ENCODE data around the gene PLEKHG1. TPM values are rescaled to one million over a fixed set of nuclear protein-coding genes. Genes with fewer than 3 reads are reported as not detected.

PLEKHG1 gene
- total RNA-seq, 1 experiment from 2014 or later = 2.7 TPM

DNA sequence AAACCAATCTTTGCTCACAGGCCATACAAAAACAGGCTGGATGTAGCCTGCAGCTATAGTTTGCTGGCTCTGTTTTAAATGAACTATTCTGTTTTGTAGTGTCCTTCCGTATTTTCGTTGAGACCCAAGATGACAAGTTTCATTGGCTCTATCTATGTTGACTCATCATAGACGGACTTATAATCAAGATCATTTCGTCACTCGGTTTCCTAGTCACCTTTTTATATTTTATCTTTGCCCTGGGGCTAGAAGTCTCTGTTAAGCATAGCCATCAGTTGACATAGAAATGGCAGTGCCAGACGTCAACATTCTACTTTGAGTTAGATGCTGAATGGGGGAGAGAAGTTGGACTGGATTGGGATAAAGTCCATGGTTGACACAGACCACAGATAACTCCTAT lies 4.8 kb downstream of the PLEKHG1 start:
- DNase-seq (ENCODE audit: low spot score) (no peak), ATAC-seq (no peak)
- no peak overlapping the region for H3K27ac Mint-ChIP-seq
- no peak overlapping the region for H3K4me3 Mint-ChIP-seq
- POLR2A ChIA-PET = no interaction called here
- peaks cover 43% of the 10 kb centered on the region for H3K27me3 Mint-ChIP-seq (ENCODE audit: low read depth)
- no peaks in the 10 kb centered on the region for H3K9me3 Mint-ChIP-seq
- TF ChIP-seq CBFB (CRISPR knock-in tag; IDR thresholded peaks at IDR 0.05; ENCODE audit: low read depth) (no peak), CREM (CRISPR knock-in tag; IDR thresholded peaks at IDR 0.05) (no peak), PRRX2 (CRISPR knock-in tag; IDR thresholded peaks at IDR 0.05) (no peak), TEAD4 (CRISPR knock-in tag; IDR thresholded peaks at IDR 0.05) (no peak)
- H3K4me1 Mint-ChIP-seq = peaks cover 18% of the 10 kb centered on the region
- CTCF ChIA-PET = no interaction called here
- no peaks in the 10 kb centered on the region for H3K36me3 Mint-ChIP-seq

DNA sequence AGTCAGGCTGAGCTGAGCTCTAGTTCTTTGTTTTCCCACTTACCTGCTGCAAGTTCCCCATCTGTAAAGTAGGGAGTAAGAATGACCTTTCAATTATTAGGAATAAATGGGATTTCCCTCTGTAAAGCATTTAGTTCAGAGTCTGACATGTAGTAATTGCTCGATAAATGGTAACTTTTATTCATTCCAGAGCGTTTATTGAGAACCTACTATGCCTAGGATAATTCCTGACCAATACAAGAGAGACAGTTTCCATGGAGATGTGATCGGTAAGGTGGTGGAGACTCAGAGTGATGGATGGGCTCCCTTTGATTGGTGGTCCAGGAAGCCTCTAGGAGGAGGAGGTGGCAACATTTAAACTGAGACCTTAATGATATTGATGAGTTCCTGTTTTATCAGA lies 5.6 kb downstream of the PLEKHG1 start:
- TF ChIP-seq, protein P1, sequence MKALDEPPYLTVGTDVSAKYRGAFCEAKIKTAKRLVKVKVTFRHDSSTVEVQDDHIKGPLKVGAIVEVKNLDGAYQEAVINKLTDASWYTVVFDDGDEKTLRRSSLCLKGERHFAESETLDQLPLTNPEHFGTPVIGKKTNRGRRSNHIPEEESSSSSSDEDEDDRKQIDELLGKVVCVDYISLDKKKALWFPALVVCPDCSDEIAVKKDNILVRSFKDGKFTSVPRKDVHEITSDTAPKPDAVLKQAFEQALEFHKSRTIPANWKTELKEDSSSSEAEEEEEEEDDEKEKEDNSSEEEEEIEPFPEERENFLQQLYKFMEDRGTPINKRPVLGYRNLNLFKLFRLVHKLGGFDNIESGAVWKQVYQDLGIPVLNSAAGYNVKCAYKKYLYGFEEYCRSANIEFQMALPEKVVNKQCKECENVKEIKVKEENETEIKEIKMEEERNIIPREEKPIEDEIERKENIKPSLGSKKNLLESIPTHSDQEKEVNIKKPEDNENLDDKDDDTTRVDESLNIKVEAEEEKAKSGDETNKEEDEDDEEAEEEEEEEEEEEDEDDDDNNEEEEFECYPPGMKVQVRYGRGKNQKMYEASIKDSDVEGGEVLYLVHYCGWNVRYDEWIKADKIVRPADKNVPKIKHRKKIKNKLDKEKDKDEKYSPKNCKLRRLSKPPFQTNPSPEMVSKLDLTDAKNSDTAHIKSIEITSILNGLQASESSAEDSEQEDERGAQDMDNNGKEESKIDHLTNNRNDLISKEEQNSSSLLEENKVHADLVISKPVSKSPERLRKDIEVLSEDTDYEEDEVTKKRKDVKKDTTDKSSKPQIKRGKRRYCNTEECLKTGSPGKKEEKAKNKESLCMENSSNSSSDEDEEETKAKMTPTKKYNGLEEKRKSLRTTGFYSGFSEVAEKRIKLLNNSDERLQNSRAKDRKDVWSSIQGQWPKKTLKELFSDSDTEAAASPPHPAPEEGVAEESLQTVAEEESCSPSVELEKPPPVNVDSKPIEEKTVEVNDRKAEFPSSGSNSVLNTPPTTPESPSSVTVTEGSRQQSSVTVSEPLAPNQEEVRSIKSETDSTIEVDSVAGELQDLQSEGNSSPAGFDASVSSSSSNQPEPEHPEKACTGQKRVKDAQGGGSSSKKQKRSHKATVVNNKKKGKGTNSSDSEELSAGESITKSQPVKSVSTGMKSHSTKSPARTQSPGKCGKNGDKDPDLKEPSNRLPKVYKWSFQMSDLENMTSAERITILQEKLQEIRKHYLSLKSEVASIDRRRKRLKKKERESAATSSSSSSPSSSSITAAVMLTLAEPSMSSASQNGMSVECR (CRISPR knock-in tag; IDR thresholded peaks at IDR 0.05; ENCODE audit: borderline replicate concordance) = no peak
- TF ChIP-seq JUN (CRISPR knock-in tag; IDR thresholded peaks at IDR 0.05) = no peak
- TF ChIP-seq, protein P2, sequence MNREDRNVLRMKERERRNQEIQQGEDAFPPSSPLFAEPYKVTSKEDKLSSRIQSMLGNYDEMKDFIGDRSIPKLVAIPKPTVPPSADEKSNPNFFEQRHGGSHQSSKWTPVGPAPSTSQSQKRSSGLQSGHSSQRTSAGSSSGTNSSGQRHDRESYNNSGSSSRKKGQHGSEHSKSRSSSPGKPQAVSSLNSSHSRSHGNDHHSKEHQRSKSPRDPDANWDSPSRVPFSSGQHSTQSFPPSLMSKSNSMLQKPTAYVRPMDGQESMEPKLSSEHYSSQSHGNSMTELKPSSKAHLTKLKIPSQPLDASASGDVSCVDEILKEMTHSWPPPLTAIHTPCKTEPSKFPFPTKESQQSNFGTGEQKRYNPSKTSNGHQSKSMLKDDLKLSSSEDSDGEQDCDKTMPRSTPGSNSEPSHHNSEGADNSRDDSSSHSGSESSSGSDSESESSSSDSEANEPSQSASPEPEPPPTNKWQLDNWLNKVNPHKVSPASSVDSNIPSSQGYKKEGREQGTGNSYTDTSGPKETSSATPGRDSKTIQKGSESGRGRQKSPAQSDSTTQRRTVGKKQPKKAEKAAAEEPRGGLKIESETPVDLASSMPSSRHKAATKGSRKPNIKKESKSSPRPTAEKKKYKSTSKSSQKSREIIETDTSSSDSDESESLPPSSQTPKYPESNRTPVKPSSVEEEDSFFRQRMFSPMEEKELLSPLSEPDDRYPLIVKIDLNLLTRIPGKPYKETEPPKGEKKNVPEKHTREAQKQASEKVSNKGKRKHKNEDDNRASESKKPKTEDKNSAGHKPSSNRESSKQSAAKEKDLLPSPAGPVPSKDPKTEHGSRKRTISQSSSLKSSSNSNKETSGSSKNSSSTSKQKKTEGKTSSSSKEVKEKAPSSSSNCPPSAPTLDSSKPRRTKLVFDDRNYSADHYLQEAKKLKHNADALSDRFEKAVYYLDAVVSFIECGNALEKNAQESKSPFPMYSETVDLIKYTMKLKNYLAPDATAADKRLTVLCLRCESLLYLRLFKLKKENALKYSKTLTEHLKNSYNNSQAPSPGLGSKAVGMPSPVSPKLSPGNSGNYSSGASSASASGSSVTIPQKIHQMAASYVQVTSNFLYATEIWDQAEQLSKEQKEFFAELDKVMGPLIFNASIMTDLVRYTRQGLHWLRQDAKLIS (CRISPR knock-in tag; IDR thresholded peaks at IDR 0.05; ENCODE audit: borderline replicate concordance) = no peak
- H3K9me3 Mint-ChIP-seq = no peaks in the 10 kb centered on the region
- DNase-seq (ENCODE audit: low spot score) (no peak), ATAC-seq (no peak)
- peaks cover 42% of the 10 kb centered on the region for H3K27me3 Mint-ChIP-seq (ENCODE audit: low read depth)
- ChIA-PET CTCF (no interaction called here), POLR2A (no interaction called here)
- no peaks in the 10 kb centered on the region for H3K36me3 Mint-ChIP-seq
- H3K4me1 Mint-ChIP-seq = peaks cover 18% of the 10 kb centered on the region
- H3K4me3 Mint-ChIP-seq = no peak overlapping the region
- H3K27ac Mint-ChIP-seq = no peak overlapping the region

DNA sequence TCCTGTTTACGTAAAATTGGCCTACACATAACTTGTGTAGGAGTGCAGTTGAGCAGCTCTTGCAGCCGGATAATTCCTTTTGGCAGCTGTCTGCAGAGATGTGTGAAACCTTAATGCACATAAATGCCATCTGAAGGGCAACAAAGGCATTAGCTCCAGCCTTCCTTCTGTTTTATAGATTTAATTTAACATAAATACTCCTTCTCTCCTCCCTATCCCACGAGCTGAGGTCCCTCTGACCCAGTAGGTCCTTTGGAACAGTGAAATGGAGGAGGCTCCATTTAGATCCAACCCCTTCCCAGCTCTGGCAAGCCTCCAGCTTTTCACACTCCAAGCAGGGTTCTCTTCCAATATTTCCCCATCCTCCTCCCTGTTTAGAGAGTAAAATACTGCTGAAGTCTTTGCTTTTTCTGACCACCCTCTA lies 6.5 kb downstream of the PLEKHG1 start:
- H3K27ac Mint-ChIP-seq = no peak overlapping the region
- no peak for TF ChIP-seq KAT7 (CRISPR knock-in tag; IDR thresholded peaks at IDR 0.05; ENCODE audit: borderline replicate concordance)
- TF ChIP-seq MYBL2 (CRISPR knock-in tag; IDR thresholded peaks at IDR 0.05) = no peak
- TF ChIP-seq ETV6 (CRISPR knock-in tag; IDR thresholded peaks at IDR 0.05) = no peak
- TF ChIP-seq ATF1 (CRISPR knock-in tag; IDR thresholded peaks at IDR 0.05) = no peak
- TF ChIP-seq, protein P3, sequence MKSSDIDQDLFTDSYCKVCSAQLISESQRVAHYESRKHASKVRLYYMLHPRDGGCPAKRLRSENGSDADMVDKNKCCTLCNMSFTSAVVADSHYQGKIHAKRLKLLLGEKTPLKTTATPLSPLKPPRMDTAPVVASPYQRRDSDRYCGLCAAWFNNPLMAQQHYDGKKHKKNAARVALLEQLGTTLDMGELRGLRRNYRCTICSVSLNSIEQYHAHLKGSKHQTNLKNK (CRISPR knock-in tag; IDR thresholded peaks at IDR 0.05) = no peak
- TF ChIP-seq PRRX2 (CRISPR knock-in tag; IDR thresholded peaks at IDR 0.05) = no peak
- peaks cover 34% of the 10 kb centered on the region for H3K27me3 Mint-ChIP-seq (ENCODE audit: low read depth)
- CTCF ChIA-PET = interaction anchor here (0.6 to 1.7 kb wide), 4 partner anchors 65 to 212 kb away, joined by 4 to 5 read pairs (median 4); no protein-coding TSS in a partner anchor
- ATAC-seq = no peak
- H3K4me1 Mint-ChIP-seq = peaks cover 12% of the 10 kb centered on the region
- no peak for DNase-seq (ENCODE audit: low spot score)
- no peaks in the 10 kb centered on the region for H3K36me3 Mint-ChIP-seq
- no peak overlapping the region for H3K4me3 Mint-ChIP-seq
- H3K9me3 Mint-ChIP-seq = no peaks in the 10 kb centered on the region
- POLR2A ChIA-PET = no interaction called here

All from WTC11 (cell line).